ENCODE measurements around the gene CMTM3. TPM values are rescaled to one million over a fixed set of nuclear protein-coding genes. Genes with fewer than 3 reads are reported as not detected.
"Not testable (repeated sequence)": the region's sequence is repeated elsewhere in the genome, so short reads cannot be mapped to it uniquely, and the experiment has no call there.

CMTM3 gene
- total RNA-seq, 2 experiments from 2014 or later = 107 to 108 TPM

- peak overlapping the region; percentile 82 for H3K4me3 Mint-ChIP-seq
- peak; percentile 5 for ATAC-seq (ENCODE audit: low read depth)
- DNase-seq = no peak
- H3K27ac Mint-ChIP-seq = peak overlapping the region; percentile 91
- peaks cover 39% of the 10 kb centered on the region for H3K4me1 Mint-ChIP-seq
- peaks cover 15% of the 10 kb centered on the region for H3K36me3 Mint-ChIP-seq
- H3K27me3 Mint-ChIP-seq = no peaks in the 10 kb centered on the region
- POLR2A ChIA-PET = interaction anchor here (0.6 to 3.9 kb wide), 6 partner anchors 15 to 268 kb away, joined by 3 to 38 read pairs (median 14); partner anchors contain the start of gene CKLF
- peaks cover 6% of the 10 kb centered on the region for H3K9me3 Mint-ChIP-seq
Observed at GRCh38 chr16:66605177-66605978, 874 bp downstream of the CMTM3 start.

- Mint-ChIP-seq H3K4me3 (peak overlapping the region; percentile 82), H3K9me3 (no peaks in the 10 kb centered on the region), H3K27me3 (no peaks in the 10 kb centered on the region), H3K4me1 (peaks cover 33% of the 10 kb centered on the region), H3K27ac (peak overlapping the region; percentile 91), H3K36me3 (peaks cover 9% of the 10 kb centered on the region)
- DNase-seq (no peak), ATAC-seq (ENCODE audit: low read depth) (no peak)
- POLR2A ChIA-PET = interaction anchor here (1.2 kb wide), 1 partner anchor 145 kb away, joined by 3 read pairs; the partner anchor contains the start of gene DYNC1LI2
Observed at GRCh38 chr16:66605979-66606751, 1.7 kb downstream of the CMTM3 start.

DNA sequence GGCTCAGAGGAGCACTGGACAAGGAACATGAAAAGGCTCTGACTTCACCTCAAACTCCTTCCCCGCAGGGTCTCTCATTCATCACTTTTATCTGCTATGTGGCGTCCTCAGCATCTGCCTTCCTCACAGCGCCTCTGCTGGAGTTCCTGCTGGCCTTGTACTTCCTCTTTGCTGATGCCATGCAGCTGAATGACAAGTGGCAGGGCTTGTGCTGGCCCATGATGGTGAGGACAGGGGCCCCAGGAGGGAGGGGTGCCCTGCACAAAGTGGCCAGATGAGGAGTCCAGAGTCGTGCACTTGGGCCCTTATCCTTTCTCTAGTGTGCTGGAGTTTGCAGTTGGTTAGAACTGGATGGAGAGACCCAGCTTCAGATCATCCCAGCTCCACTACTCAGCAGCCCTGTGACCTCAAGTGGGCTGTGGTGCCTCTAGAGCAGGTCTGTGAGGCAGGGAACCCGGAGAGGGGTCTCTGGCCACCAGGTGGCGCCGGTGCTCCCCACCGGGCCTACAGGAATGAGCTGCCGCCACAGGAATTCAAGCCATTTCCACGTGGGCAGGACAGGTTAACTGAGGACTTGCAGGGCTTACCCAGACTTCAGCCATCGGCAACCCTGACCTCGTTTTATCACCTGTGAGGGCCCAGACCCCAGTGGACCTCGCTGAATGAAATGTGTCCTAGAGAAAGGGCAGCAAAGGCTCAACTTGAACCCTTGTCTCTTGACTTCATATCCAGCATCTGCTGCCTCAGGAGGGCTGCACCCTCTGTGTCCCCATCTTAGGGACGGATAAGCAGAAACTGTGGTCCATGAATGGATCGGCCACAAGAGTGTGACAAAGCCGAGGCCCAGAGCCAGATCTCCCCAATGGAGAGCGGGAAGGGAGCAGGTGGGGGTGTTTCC, 4.0 kb downstream of the CMTM3 start:
- POLR2A ChIA-PET = interaction anchor here (0.8 to 1.8 kb wide), 5 partner anchors 12 to 259 kb away, joined by 3 to 5 read pairs (median 3); no protein-coding TSS in a partner anchor
- no peaks in the 10 kb centered on the region for H3K27me3 Mint-ChIP-seq
- no peaks in the 10 kb centered on the region for H3K9me3 Mint-ChIP-seq
- peak overlapping the region; percentile 49 for H3K4me3 Mint-ChIP-seq
- peak; percentile 88 for DNase-seq
- peaks cover 29% of the 10 kb centered on the region for H3K4me1 Mint-ChIP-seq
- H3K27ac Mint-ChIP-seq = peak overlapping the region; percentile 82
- peaks cover 11% of the 10 kb centered on the region for H3K36me3 Mint-ChIP-seq
- ATAC-seq (ENCODE audit: low read depth) = peak; percentile 12

GRCh38 chr16:66609139-66609510, 4.6 kb downstream of the CMTM3 start:
- POLR2A ChIA-PET = interaction anchor here (1.8 kb wide), 2 partner anchors 47 to 258 kb away, joined by 4 to 5 read pairs; no protein-coding TSS in a partner anchor
- DNase-seq (no peak), ATAC-seq (ENCODE audit: low read depth) (no peak)
- no peak overlapping the region for H3K4me3 Mint-ChIP-seq
- no peaks in the 10 kb centered on the region for H3K9me3 Mint-ChIP-seq
- no peaks in the 10 kb centered on the region for H3K27me3 Mint-ChIP-seq
- H3K27ac Mint-ChIP-seq = no peak overlapping the region
- H3K4me1 Mint-ChIP-seq = peaks cover 23% of the 10 kb centered on the region
- H3K36me3 Mint-ChIP-seq = peaks cover 11% of the 10 kb centered on the region

DNA sequence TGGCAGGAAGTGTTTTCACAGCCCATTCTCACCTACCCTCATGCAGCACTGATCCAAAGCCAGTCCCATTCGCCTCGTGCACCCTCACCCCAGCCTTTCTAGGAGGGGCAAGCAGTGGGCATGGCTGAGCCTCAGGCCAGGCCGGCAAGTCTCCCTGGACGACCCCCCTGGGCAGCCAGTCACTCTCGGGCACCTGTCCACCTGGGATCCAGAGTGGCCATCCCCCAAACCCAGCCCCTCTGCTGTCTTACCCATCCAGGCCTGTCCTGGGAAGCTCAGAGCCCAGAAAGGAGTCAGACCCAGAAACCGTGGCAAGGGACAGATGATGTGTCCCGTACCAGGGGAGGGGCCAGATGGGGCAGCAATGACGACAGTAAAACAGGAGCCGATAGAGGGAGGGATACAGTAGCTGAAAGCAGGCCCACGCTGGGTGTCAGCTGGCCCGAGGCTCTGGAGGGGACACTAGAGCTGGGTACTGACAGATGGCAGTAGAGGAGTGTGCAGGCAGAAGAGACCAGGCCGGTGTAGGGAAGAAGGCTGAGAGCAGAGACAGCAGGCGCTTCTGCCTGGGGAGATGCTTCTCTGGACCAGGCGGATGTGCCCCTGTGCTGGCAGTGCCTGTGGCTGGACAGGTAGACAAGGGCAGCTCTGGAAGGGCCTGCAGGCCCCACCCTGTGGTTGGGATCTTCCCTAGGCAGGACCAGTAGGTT, 5.8 kb downstream of the CMTM3 start:
- no peak for DNase-seq
- Mint-ChIP-seq H3K27ac (no peak overlapping the region), H3K4me3 (no peak overlapping the region), H3K27me3 (no peaks in the 10 kb centered on the region), H3K4me1 (peaks cover 23% of the 10 kb centered on the region), H3K36me3 (peaks cover 11% of the 10 kb centered on the region), H3K9me3 (no peaks in the 10 kb centered on the region)
- POLR2A ChIA-PET = no interaction called here
- no peak for ATAC-seq (ENCODE audit: low read depth)

DNA sequence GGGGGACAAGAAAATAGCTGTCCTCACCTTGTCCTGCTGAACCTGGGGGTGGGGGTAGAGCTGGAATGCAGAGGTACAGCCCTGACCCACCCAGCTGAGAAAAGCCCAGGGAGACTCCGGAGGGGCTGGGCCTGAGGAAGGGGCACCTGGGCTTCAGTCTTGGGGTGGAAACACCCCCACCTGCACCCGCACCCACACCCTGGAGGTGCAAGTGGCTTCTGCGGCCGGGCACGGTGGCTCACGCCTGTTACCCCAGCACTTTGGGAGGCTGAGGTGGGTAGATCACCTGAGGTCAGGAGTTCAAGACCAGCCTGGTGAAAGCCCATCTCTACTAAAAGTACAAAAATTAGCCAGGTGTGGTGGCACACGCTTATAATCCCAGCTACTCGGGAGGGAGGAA, 7.4 kb downstream of the CMTM3 start:
- peaks cover 16% of the 10 kb centered on the region for H3K4me1 Mint-ChIP-seq
- H3K9me3 Mint-ChIP-seq; H3K4me3 Mint-ChIP-seq; H3K27me3 Mint-ChIP-seq; H3K36me3 Mint-ChIP-seq; ATAC-seq (ENCODE audit: low read depth); H3K27ac Mint-ChIP-seq; DNase-seq; POLR2A ChIA-PET: not testable (repeated sequence)

DNA sequence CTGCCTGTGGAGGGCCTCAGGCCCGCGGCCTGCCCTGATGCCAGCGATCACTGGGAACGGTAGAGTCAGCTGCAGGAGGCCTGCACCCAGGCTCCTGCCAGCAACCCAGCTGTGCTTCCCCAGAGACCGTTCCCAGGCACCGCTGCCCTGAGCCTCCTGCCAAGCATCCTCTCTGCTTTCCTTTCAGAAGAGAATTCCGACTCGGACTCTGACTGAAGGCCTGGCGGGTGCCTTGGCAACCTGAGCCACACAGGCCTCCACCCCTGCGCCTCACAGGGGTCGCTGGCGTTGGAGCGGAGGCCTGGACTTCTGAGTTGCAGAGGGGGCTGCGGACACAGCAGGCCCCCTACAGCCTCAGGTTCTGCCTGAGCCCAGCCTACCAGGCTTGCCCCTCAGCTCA, 7.9 kb downstream of the CMTM3 start:
- peaks cover 9% of the 10 kb centered on the region for H3K36me3 Mint-ChIP-seq
- no peak overlapping the region for H3K27ac Mint-ChIP-seq

GRCh38 chr16:66614161-66614802, 9.8 kb downstream of the CMTM3 start:
- Mint-ChIP-seq H3K27me3 (no peaks in the 10 kb centered on the region), H3K4me3 (no peak overlapping the region), H3K4me1 (no peaks in the 10 kb centered on the region), H3K27ac (no peak overlapping the region), H3K36me3 (peaks cover 9% of the 10 kb centered on the region), H3K9me3 (no peaks in the 10 kb centered on the region)
- no peak for ATAC-seq (ENCODE audit: low read depth)
- POLR2A ChIA-PET = interaction anchor here (0.7 to 1.5 kb wide), 3 partner anchors 10 to 116 kb away, joined by 3 to 6 read pairs (median 3); partner anchors contain the start of gene CMTM3
- DNase-seq = no peak

More for the DNA sequence above, 7.9 kb downstream of the CMTM3 start:
- Mint-ChIP-seq H3K4me3 (no peak overlapping the region), H3K9me3 (no peaks in the 10 kb centered on the region), H3K4me1 (peaks cover 11% of the 10 kb centered on the region), H3K27me3 (no peaks in the 10 kb centered on the region)
- POLR2A ChIA-PET = no interaction called here
- ATAC-seq (ENCODE audit: low read depth) (no peak), DNase-seq (no peak)

DNA sequence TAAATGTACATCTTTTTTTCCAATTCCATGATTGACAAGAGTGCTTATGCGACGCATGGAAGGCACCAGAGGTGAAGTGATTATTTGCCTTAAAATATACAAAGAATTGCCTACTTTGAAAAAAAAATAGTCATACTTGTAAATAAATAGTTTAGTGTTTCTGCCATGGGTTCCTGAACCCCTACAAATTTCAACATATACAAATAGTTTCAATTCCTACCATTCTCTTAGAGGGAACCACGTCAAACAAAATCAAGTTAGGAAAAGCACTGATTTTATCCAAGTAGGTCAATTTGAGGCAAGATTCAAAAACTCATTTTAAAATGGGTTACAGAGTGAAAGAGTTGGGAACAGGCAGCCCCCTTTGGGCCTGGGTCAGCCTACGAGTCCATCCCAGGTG, 11.7 kb downstream of the CMTM3 start:
- Mint-ChIP-seq H3K27me3 (no peaks in the 10 kb centered on the region), H3K27ac (no peak overlapping the region), H3K36me3 (peaks cover 2% of the 10 kb centered on the region), H3K4me1 (peaks cover 3% of the 10 kb centered on the region), H3K4me3 (no peak overlapping the region), H3K9me3 (no peaks in the 10 kb centered on the region)
- no peak for DNase-seq
- no peak for ATAC-seq (ENCODE audit: low read depth)
- POLR2A ChIA-PET = no interaction called here

- Mint-ChIP-seq H3K4me3 (no peak overlapping the region), H3K4me1 (peaks cover 3% of the 10 kb centered on the region), H3K27ac (no peak overlapping the region), H3K9me3 (no peaks in the 10 kb centered on the region), H3K36me3 (peaks cover 2% of the 10 kb centered on the region), H3K27me3 (no peaks in the 10 kb centered on the region)
- ATAC-seq (ENCODE audit: low read depth) = no peak
- no peak for DNase-seq
- POLR2A ChIA-PET = interaction anchor here (0.7 kb wide), 1 partner anchor 26 kb away, joined by 6 read pairs; no protein-coding TSS in a partner anchor
Observed at GRCh38 chr16:66616592-66616991, 12.1 kb downstream of the CMTM3 start.

DNA sequence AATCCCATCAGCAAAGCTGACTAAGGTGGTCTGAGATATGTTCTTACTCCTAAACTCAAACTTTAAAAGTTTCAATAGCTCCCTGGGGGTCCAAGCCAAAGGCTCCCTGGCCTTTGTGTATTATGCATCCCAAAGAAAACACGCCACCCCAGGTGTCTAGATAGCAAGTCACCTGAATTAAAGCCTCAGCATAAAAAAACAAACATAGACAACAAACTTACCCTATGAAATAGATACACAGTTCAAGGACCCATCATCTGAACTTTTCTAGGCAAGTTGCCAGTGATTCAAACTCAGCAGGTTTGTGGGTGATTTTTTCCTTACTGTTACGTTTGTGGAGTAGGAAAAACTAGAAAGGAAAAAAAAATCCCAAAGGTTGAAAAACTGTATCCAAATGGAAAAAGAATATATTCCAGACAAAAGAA, 12.5 kb downstream of the CMTM3 start:
- POLR2A ChIA-PET = interaction anchor here (0.7 kb wide), 1 partner anchor 26 kb away, joined by 6 read pairs; no protein-coding TSS in a partner anchor
- peaks cover 2% of the 10 kb centered on the region for H3K36me3 Mint-ChIP-seq
- no peak overlapping the region for H3K4me3 Mint-ChIP-seq
- no peaks in the 10 kb centered on the region for H3K27me3 Mint-ChIP-seq
- H3K27ac Mint-ChIP-seq = no peak overlapping the region
- no peaks in the 10 kb centered on the region for H3K9me3 Mint-ChIP-seq
- peaks cover 3% of the 10 kb centered on the region for H3K4me1 Mint-ChIP-seq
- ATAC-seq (ENCODE audit: low read depth) (no peak), DNase-seq (no peak)

DNA sequence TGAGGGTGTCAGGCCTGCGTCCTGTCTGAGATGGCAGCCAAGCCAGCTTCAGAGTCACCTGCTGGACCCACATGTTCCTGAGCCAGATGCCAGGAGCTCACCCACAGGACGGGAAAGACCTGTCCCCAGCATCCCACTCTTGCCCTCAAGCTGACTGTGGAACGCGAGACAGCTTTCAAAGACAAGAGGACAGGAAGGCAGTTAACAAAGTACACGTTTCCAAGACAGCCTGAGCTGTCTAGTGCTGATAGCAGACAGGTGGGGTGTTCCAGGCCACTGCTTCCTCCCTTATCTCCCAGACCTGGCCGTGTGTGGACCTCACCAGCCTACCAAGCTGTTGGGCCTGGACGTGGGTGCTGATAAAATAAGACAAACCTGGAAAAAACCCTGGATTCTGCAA, 13.2 kb downstream of the CMTM3 start:
- ATAC-seq (ENCODE audit: low read depth) (peak; percentile 16), DNase-seq (no peak)
- H3K27me3 Mint-ChIP-seq = peaks cover 6% of the 10 kb centered on the region
- peaks cover 2% of the 10 kb centered on the region for H3K36me3 Mint-ChIP-seq
- no peak overlapping the region for H3K27ac Mint-ChIP-seq
- peaks cover 3% of the 10 kb centered on the region for H3K4me1 Mint-ChIP-seq
- no peaks in the 10 kb centered on the region for H3K9me3 Mint-ChIP-seq
- POLR2A ChIA-PET = no interaction called here
- H3K4me3 Mint-ChIP-seq = no peak overlapping the region
